CD4-positive, alpha-beta T cell (primary cell): Measurements from ENCODE around the gene UBE2F. TPM values are rescaled to one million over a fixed set of nuclear protein-coding genes. Genes with fewer than 3 reads are reported as not detected.

Experiments
- ATAC-seq: fragments of 200-7000 bp; cut with Tn5 transposase; one replicate; pipeline ENCODE4 v1.10.0; 2022; ENCODE audit warnings: mild to moderate bottlenecking; ENCODE audit not compliant: poor library complexity
- CTCF ChIA-PET: fragments of 350-600 bp; sonication (Branson Sonifier 250); formaldehyde crosslinking; loops from one replicate; lab custom pipeline; 2021; ENCODE audit warnings: antibody characterized with exemption, inconsistent platforms; lab: Charles Lee
- POLR2A ChIA-PET: fragments of 350-600 bp; sonication (Branson Sonifier 250); formaldehyde crosslinking; loops from one replicate; lab custom pipeline; 2021; ENCODE audit warnings: antibody characterized with exemption, inconsistent platforms; lab: Charles Lee
- DNase-seq, 14 experiments: peaks; one replicate each; pipeline ENCODE4 v3.0.0-alpha.2; 2013 to 2020; ENCODE audit warnings: mixed read lengths in 2 of 14
- H3K27ac ChIP-seq, 2 donors: one replicate each; pipeline versions ENCODE4 v1.5.1 to v1.7.0; 2013; ENCODE audit warnings: low read length in 2 of 2, low read depth in 1 of 2, mild to moderate bottlenecking in 1 of 2
- H3K27me3 ChIP-seq, 2 experiments: 1 replicate in 1 of 2; 2 replicates in 1 of 2; pipeline versions ENCODE4 v1.6.1 to v1.7.0; 2013; ENCODE audit warnings: low read length in 2 of 2, control low read depth in 1 of 2, mild to moderate bottlenecking in 1 of 2, moderate library complexity in 1 of 2; ENCODE audit not compliant: insufficient read depth in 2 of 2, control insufficient read depth in 1 of 2
- H3K36me3 ChIP-seq: one replicate; pipeline ENCODE4 v1.6.1; 2013; ENCODE audit warnings: low read length, control low read depth; ENCODE audit not compliant: insufficient read depth
- H3K4me1 ChIP-seq: one replicate; pipeline ENCODE4 v1.6.1; 2013; ENCODE audit warnings: low read length, control low read depth; ENCODE audit not compliant: insufficient read depth
- H3K4me3 ChIP-seq: one replicate; pipeline ENCODE4 v1.5.1; 2013; ENCODE audit warnings: mild to moderate bottlenecking, low read length, moderate library complexity
- H3K9me3 ChIP-seq, 2 experiments: 1 replicate in 1 of 2; 2 replicates in 1 of 2; pipeline versions ENCODE4 v1.6.1 to v1.7.0; 2013; ENCODE audit warnings: low read length in 2 of 2, mild to moderate bottlenecking in 2 of 2, control low read depth in 1 of 2, moderate library complexity in 1 of 2; ENCODE audit not compliant: control insufficient read depth in 1 of 2, insufficient read depth in 1 of 2
- H3K27ac Mint-ChIP-seq: one replicate; pipeline ENCODE4 v1.8.0; 2020; ENCODE audit warnings: mixed read lengths
- H3K27me3 Mint-ChIP-seq: one replicate; pipeline ENCODE4 v1.8.0; 2021; ENCODE audit warnings: mixed read lengths
- H3K36me3 Mint-ChIP-seq: one replicate; pipeline ENCODE4 v1.8.0; 2021; ENCODE audit warnings: low read depth, mixed read lengths
- H3K4me1 Mint-ChIP-seq: one replicate; pipeline ENCODE4 v1.8.0; 2021; ENCODE audit warnings: low read depth, mixed read lengths
- H3K4me3 Mint-ChIP-seq: one replicate; pipeline ENCODE4 v1.8.0; 2020; ENCODE audit warnings: mild to moderate bottlenecking, mixed read lengths
- H3K9me3 Mint-ChIP-seq: one replicate; pipeline ENCODE4 v1.8.0; 2020; ENCODE audit warnings: mixed read lengths
- intact Hi-C, 2 experiments: fragments of 100-400 bp; cut with DNase I in 1 of 2; cut with micrococcal nuclease in 1 of 2; formaldehyde crosslinking; loops; one replicate each; pipeline versions ENCODE4 v1.15.1 to v1.9.0; 2023 to 2025; cut with DNase I, micrococcal nuclease
- total RNA-seq, 174 experiments: library from RNA in 2 of 174; stranded (reverse) in 2 of 174; gene quantifications; one replicate each; pipeline ENCODE4 v1.2.3 and lab custom pipeline; 2021 to 2026
- TF ChIP-seq, protein P1 (sequence below): fragments of 200-600 bp; IDR thresholded peaks from one replicate; pipeline ENCODE4 v1.8.0; 2022; ENCODE audit warnings: antibody characterized with exemption, mild to moderate bottlenecking

UBE2F gene
- total RNA-seq, 2 experiments from 2014 or later, result 23.2 to 27.4 TPM

DNA sequence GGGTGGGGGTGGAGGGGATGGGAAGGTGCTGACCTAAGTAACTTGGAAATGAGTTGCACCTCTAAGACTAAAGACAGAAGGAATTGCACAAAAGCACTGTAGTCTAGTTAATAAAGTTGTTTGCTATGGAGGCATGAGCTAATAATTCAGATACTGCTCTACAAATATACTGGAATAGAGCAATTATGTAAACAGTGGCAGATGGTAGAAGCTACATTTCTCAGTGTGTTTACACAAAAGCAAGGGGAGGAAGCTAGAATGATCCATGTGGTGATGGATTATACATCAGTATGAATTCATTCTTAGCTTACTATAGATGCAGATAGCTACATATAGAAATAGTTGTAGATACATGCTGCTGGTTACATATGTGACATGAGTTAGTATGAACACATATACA, 27.6 kb upstream of the UBE2F start:
- H3K9me3 ChIP-seq, result peaks cover 0 to 11% of the 10 kb centered on the region in 2 experiments
- DNase-seq, result no peak
- CTCF ChIA-PET, result no interaction called here
- Mint-ChIP-seq H3K36me3 (peaks cover 16% of the 10 kb centered on the region), H3K4me3 (peak overlapping the region; percentile 2), H3K27ac (peak overlapping the region; percentile 18), H3K4me1 (peaks cover 49% of the 10 kb centered on the region), H3K27me3 (peaks cover 3% of the 10 kb centered on the region), H3K9me3 (peaks cover 4% of the 10 kb centered on the region)
- peaks cover 42% of the 10 kb centered on the region for H3K4me1 ChIP-seq
- H3K4me3 ChIP-seq, result no peak overlapping the region
- H3K27me3 ChIP-seq, result no peaks in the 10 kb centered on the region
- no peaks in the 10 kb centered on the region for H3K36me3 ChIP-seq
- TF ChIP-seq, protein P1, sequence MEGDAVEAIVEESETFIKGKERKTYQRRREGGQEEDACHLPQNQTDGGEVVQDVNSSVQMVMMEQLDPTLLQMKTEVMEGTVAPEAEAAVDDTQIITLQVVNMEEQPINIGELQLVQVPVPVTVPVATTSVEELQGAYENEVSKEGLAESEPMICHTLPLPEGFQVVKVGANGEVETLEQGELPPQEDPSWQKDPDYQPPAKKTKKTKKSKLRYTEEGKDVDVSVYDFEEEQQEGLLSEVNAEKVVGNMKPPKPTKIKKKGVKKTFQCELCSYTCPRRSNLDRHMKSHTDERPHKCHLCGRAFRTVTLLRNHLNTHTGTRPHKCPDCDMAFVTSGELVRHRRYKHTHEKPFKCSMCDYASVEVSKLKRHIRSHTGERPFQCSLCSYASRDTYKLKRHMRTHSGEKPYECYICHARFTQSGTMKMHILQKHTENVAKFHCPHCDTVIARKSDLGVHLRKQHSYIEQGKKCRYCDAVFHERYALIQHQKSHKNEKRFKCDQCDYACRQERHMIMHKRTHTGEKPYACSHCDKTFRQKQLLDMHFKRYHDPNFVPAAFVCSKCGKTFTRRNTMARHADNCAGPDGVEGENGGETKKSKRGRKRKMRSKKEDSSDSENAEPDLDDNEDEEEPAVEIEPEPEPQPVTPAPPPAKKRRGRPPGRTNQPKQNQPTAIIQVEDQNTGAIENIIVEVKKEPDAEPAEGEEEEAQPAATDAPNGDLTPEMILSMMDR, result no peak
- no peak overlapping the region for H3K27ac ChIP-seq
- no peak for ATAC-seq
- intact Hi-C loops, result no loop called here
- POLR2A ChIA-PET, result no interaction called here

DNA sequence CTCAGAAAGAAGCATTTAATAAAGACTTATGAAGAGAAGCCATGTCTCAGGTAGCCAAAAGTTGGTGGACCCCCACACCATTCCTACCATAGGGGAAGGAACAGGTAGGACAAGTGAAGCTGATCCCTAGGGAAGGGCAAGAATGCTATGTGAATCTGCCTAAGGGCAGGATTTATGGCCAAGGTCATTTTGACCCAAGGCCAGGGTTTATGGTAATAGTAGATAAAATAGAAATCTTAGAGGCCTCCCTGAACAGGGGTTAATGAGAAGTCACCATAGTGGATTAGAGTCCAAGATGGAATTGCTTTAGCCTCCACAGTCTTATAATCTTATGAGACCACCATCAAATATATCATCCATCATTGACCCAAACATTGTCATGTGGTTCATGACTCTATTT, 26.0 kb upstream of the UBE2F start:
- H3K36me3 ChIP-seq, result no peaks in the 10 kb centered on the region
- H3K36me3 Mint-ChIP-seq, result peaks cover 19% of the 10 kb centered on the region
- DNase-seq, result no peak
- H3K9me3 ChIP-seq, result peaks cover 6 to 26% of the 10 kb centered on the region in 2 experiments
- ChIA-PET POLR2A (interaction anchor here (1.2 to 1.3 kb wide), 2 partner anchors 9 to 36 kb away, joined by 3 to 4 read pairs; no protein-coding TSS in a partner anchor), CTCF (interaction anchor here (1.1 kb wide), 1 partner anchor 17 kb away, joined by 4 read pairs; no protein-coding TSS in a partner anchor)
- ATAC-seq, result no peak
- H3K27me3 ChIP-seq, result no peaks in the 10 kb centered on the region
- no peak overlapping the region for H3K4me3 Mint-ChIP-seq
- TF ChIP-seq, protein P1, result no peak
- H3K27ac Mint-ChIP-seq, result peak overlapping the region; percentile 90
- no peaks in the 10 kb centered on the region for H3K27me3 Mint-ChIP-seq
- intact Hi-C loops, result no loop called here
- H3K4me1 ChIP-seq, result peaks cover 57% of the 10 kb centered on the region
- H3K4me1 Mint-ChIP-seq, result peaks cover 49% of the 10 kb centered on the region
- H3K9me3 Mint-ChIP-seq, result peaks cover 4% of the 10 kb centered on the region
- H3K4me3 ChIP-seq, result no peak overlapping the region
- H3K27ac ChIP-seq, result peak overlapping the region in 1 of 2 donors; percentile 84

DNA sequence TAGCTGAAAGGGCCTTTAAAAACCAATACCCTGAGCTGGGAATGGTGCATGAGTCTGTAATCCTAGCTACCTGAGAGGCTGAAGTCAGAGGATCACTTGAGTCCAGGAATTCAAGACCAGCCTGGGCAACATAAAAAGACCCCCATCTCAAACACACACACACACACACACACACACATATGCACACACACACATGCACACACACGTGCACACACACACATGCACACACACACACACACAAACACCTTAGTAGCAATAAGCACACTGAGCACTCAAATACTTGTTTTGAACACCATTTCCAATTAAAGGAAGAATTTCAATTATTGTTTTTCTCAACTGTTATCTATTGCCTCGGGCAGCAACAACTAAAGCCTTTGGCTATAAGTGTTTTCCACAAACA, 25.6 kb upstream of the UBE2F start:
- H3K27me3 Mint-ChIP-seq, result no peaks in the 10 kb centered on the region
- CTCF ChIA-PET, result interaction anchor here (1.1 kb wide), 1 partner anchor 18 kb away, joined by 4 read pairs; no protein-coding TSS in a partner anchor
- Histone ChIP-seq H3K9me3 (peaks cover 6 to 27% of the 10 kb centered on the region in 2 experiments), H3K27me3 (no peaks in the 10 kb centered on the region), H3K27ac (peak overlapping the region; percentile 68 to 84), H3K4me3 (no peak overlapping the region), H3K36me3 (no peaks in the 10 kb centered on the region), H3K4me1 (peaks cover 61% of the 10 kb centered on the region)
- ATAC-seq, result no peak
- H3K9me3 Mint-ChIP-seq, result peaks cover 4% of the 10 kb centered on the region
- peak overlapping the region; percentile 61 for H3K4me3 Mint-ChIP-seq
- DNase-seq, result no peak
- TF ChIP-seq, protein P1, result no peak
- intact Hi-C loops, result no loop called here
- peaks cover 52% of the 10 kb centered on the region for H3K4me1 Mint-ChIP-seq
- POLR2A ChIA-PET, result interaction anchor here (0.6 to 1.3 kb wide), 4 partner anchors 10 to 1787 kb away, joined by 3 to 4 read pairs (median 4); no protein-coding TSS in a partner anchor
- H3K27ac Mint-ChIP-seq, result peak overlapping the region; percentile 90
- peaks cover 19% of the 10 kb centered on the region for H3K36me3 Mint-ChIP-seq
